ENCODE measurements around the gene MON2. TPM values are rescaled to one million over a fixed set of nuclear protein-coding genes. Genes with fewer than 3 reads are reported as not detected.

Gene MON2
- total and polyA plus RNA-seq, 2 of the 13 experiments (the other 11 are each of a cell fraction or from before 2014, with no cell fraction given): 10.5 to 24.8 TPM

- no peak for TF ChIP-seq ZNF292 (CRISPR knock-in tag; IDR thresholded peaks at IDR 0.05; ENCODE audit: borderline replicate concordance, low read depth)
These were observed 109.9 kb downstream of the MON2 start (continued) for GRCh38 chr12:62576503-62576902.

- no peak for FAIRE-seq
- intact Hi-C loops (cut with micrococcal nuclease; ENCODE audit: unreplicated experiment) (loop anchor here (10.0 kb wide), 1 partner anchor 144 kb away; no protein-coding TSS in a partner anchor), in situ Hi-C loops (cut with HindIII; ENCODE audit: extremely low pct_ligation_motif_present, low pct_unique_long_range_greater_than_20kb) (loop anchor here (25.0 kb wide), 1 partner anchor 484 kb away; no protein-coding TSS in a partner anchor)
- TF ChIP-seq ZFP36 (IDR thresholded peaks at IDR 0.05; ENCODE audit: borderline replicate concordance, low read depth, low read length, partially characterized antibody): no peak
- TF ChIP-seq PTBP1 (IDR thresholded peaks at IDR 0.05; ENCODE audit: low read depth, low read length, poor library complexity, severe bottlenecking): no peak
- TF ChIP-seq ZNF580 (CRISPR knock-in tag; IDR thresholded peaks at IDR 0.05; ENCODE audit: borderline replicate concordance, low read depth): no peak
- TF ChIP-seq ZGPAT (CRISPR knock-in tag; IDR thresholded peaks at IDR 0.05): no peak
- TF ChIP-seq MYPOP (CRISPR knock-in tag; IDR thresholded peaks at IDR 0.05): no peak
- TF ChIP-seq MTERF4 (CRISPR knock-in tag; IDR thresholded peaks at IDR 0.05): no peak
- TF ChIP-seq MIXL1 (CRISPR knock-in tag; IDR thresholded peaks at IDR 0.05): no peak
- no peak for TF ChIP-seq NONO (IDR thresholded peaks at IDR 0.05)
- no peak for TF ChIP-seq NONO (CRISPR knock-in tag; conservative IDR thresholded peaks at IDR 0.05)
- TF ChIP-seq ZNF136 (CRISPR knock-in tag; IDR thresholded peaks at IDR 0.05; ENCODE audit: low read depth): no peak
- TF ChIP-seq USF2 (IDR thresholded peaks at IDR 0.05; ENCODE audit: low read depth, low read length): no peak
- no peak for TF ChIP-seq USF2 (CRISPR knock-in tag; IDR thresholded peaks at IDR 0.05; ENCODE audit: borderline replicate concordance)
These were observed 112.1 kb downstream of the MON2 start for GRCh38 chr12:62578726-62579125.

More at GRCh38 chr12:62578726-62579125, 112.1 kb downstream of the MON2 start:
- Histone ChIP-seq H3K36me3 (replicated peaks in 1 of 2; ENCODE audit: control insufficient read depth in 1 of 2, insufficient read depth in 2 of 2, low read length in 2 of 2) (peaks cover 0 to 9% of the 10 kb centered on the region in 2 experiments; a peak in 1 of 5 replicates), H2AFZ (ENCODE audit: low read length) (no peak overlapping the region), H3K27ac (ENCODE audit: extremely low read length, insufficient read depth, low read length) (no peak overlapping the region), H3K9ac (ENCODE audit: insufficient read depth, low read depth, low read length) (no peak overlapping the region), H4K20me1 (ENCODE audit: insufficient read depth, low read length) (no peaks in the 10 kb centered on the region), H3K4me2 (ENCODE audit: low read depth, low read length) (no peak overlapping the region), H3K4me3 (replicated peaks in 1 of 3; ENCODE audit: insufficient read depth in 1 of 3, low read depth in 2 of 3, low read length in 3 of 3) (no peak overlapping the region), H3K79me2 (ENCODE audit: insufficient read depth, low read length) (no peaks in the 10 kb centered on the region), H3K9me3 (ENCODE audit: low read length) (no peaks in the 10 kb centered on the region), H3K27me3 (ENCODE audit: control insufficient read depth in 1 of 2, insufficient read depth in 2 of 2, low read length in 2 of 2) (no peaks in the 10 kb centered on the region), H3K4me1 (ENCODE audit: insufficient read depth, low read length) (no peaks in the 10 kb centered on the region)
- BruUV-seq (replicated peaks): no TSS peak
- 93% methylated on average over 2 of the region's 2 CpGs for WGBS (ENCODE audit: low lambda C conversion rate)
- CTCF ChIA-PET (ENCODE audit: low intra/inter-chr PET ratio, low total read pairs): no interaction called here
- DNase-seq (ENCODE audit: low spot score): no peak
- ATAC-seq: no peak
- POLR2A ChIA-PET: no interaction called here
